IMR-90 (cell line): ENCODE results near the gene FTO. TPM values are rescaled to one million over a fixed set of nuclear protein-coding genes. Genes with fewer than 3 reads are reported as not detected.

Source experiments
- ATAC-seq: fragments of 200-7000 bp; cut with Tn5 transposase; 2 replicates; pipeline ENCODE4 v1.9.1; 2020; ENCODE audit warnings: low read depth, mild to moderate bottlenecking, moderate library complexity
- BruUV-seq: library from RNA; stranded (reverse); fragments of 400-500 nt; replicated peaks from 2 replicates; lab custom pipeline; 2021; lab: Mats Ljungman, UMichigan
- CTCF ChIA-PET: fragments of 300-600 bp; formaldehyde crosslinking; extraction: SDS; loops from one replicate; lab custom pipeline; 2021; ENCODE audit warnings: antibody characterized with exemption; lab: Yijun Ruan, JAX
- POLR2A ChIA-PET: fragments of 300-600 bp; sonication (Branson Sonifier 250); formaldehyde crosslinking; loops from one replicate; lab custom pipeline; 2022; ENCODE audit warnings: antibody characterized with exemption; ENCODE audit not compliant: unreplicated experiment; lab: Charles Lee
- DNase-seq: peaks from one replicate; pipeline ENCODE4 v3.0.0; 2013
- H2AFZ ChIP-seq: replicated peaks from 2 replicates; pipeline ENCODE3; 2013; ENCODE audit warnings: low read length, mild to moderate bottlenecking; ENCODE audit not compliant: poor library complexity
- H2AK5ac ChIP-seq: 2 replicates; pipeline ENCODE4 v1.6.1; 2013; ENCODE audit warnings: low read depth, low read length, inconsistent platforms
- H2AK9ac ChIP-seq: replicated peaks from 2 replicates; pipeline ENCODE3; 2013; ENCODE audit warnings: mild to moderate bottlenecking, low read depth, low read length, moderate library complexity; ENCODE audit not compliant: poor library complexity
- H2BK120ac ChIP-seq: 2 replicates; pipeline ENCODE4 v1.6.1; 2013; ENCODE audit warnings: low read depth, low read length, inconsistent platforms
- H2BK15ac ChIP-seq: 3 replicates; pipeline ENCODE4 v1.6.1; 2013; ENCODE audit warnings: low read depth, low read length, inconsistent platforms
- H2BK20ac ChIP-seq: 2 replicates; pipeline ENCODE4 v1.6.1; 2013; ENCODE audit warnings: low read depth, mild to moderate bottlenecking, inconsistent platforms, low read length, moderate library complexity
- H2BK5ac ChIP-seq: 2 replicates; pipeline ENCODE4 v1.6.1; 2013; ENCODE audit warnings: mild to moderate bottlenecking, low read depth, low read length, inconsistent platforms; ENCODE audit not compliant: poor library complexity, severe bottlenecking
- H3K14ac ChIP-seq: replicated peaks from 2 replicates; pipeline ENCODE4 v1.6.1; 2013; ENCODE audit warnings: low read depth, low read length, inconsistent platforms
- H3K18ac ChIP-seq: 2 replicates; pipeline ENCODE4 v1.6.1; 2013; ENCODE audit warnings: low read depth, low read length, control low read depth
- H3K23ac ChIP-seq: 2 replicates; pipeline ENCODE4 v1.6.1; 2013; ENCODE audit warnings: low read depth, low read length, inconsistent platforms
- H3K27ac ChIP-seq: 2 replicates; pipeline ENCODE4 v1.5.1; 2013; ENCODE audit warnings: mild to moderate bottlenecking, control low read depth, low read length; ENCODE audit not compliant: insufficient read depth
- H3K27me3 ChIP-seq: 2 replicates; pipeline ENCODE4 v1.6.1; 2013; ENCODE audit warnings: low read length; ENCODE audit not compliant: control insufficient read depth, insufficient read depth
- H3K36me3 ChIP-seq: 2 replicates; pipeline ENCODE4 v1.6.1; 2013; ENCODE audit warnings: low read length, mixed read lengths; ENCODE audit not compliant: control insufficient read depth, insufficient read depth
- H3K4ac ChIP-seq: 2 replicates; pipeline ENCODE4 v1.6.1; 2013; ENCODE audit warnings: low read depth, low read length, inconsistent platforms
- H3K4me1 ChIP-seq: 2 replicates; pipeline ENCODE4 v1.6.1; 2013; ENCODE audit warnings: low read length, mixed read lengths; ENCODE audit not compliant: control insufficient read depth, insufficient read depth
- H3K4me2 ChIP-seq: 2 replicates; pipeline ENCODE4 v1.6.1; 2013; ENCODE audit warnings: low read depth, mild to moderate bottlenecking, control low read depth, low read length, moderate library complexity
- H3K4me3 ChIP-seq: 2 replicates; pipeline ENCODE4 v1.5.1; 2013; ENCODE audit warnings: low read depth, mild to moderate bottlenecking, control low read depth, low read length, moderate library complexity; ENCODE audit not compliant: insufficient read depth
- H3K56ac ChIP-seq: 2 replicates; pipeline ENCODE4 v1.6.1; 2013; ENCODE audit warnings: low read length, inconsistent platforms; ENCODE audit not compliant: insufficient read depth; ENCODE audit errors: extremely low read depth
- H3K79me1 ChIP-seq, 2 experiments: 2 replicates each; pipeline ENCODE4 v1.6.1; 2013; ENCODE audit warnings: low read length in 2 of 2, inconsistent platforms in 1 of 2, low read depth in 1 of 2
- H3K9ac ChIP-seq: 2 replicates; pipeline ENCODE4 v1.6.1; 2013; ENCODE audit warnings: low read depth, low read length, control low read depth
- H3K9me1 ChIP-seq: 2 replicates; pipeline ENCODE4 v1.6.1; 2013; ENCODE audit warnings: low read length, inconsistent platforms; ENCODE audit not compliant: insufficient read depth
- H3K9me3 ChIP-seq: 2 replicates; pipeline ENCODE4 v1.6.1; 2013; ENCODE audit warnings: low read length; ENCODE audit not compliant: control insufficient read depth, insufficient read depth
- H4K20me1 ChIP-seq: 2 replicates; pipeline ENCODE4 v1.6.1; 2013; ENCODE audit warnings: low read length, inconsistent platforms; ENCODE audit not compliant: insufficient read depth
- H4K5ac ChIP-seq: 2 replicates; pipeline ENCODE4 v1.6.1; 2013; ENCODE audit warnings: mild to moderate bottlenecking, low read depth, low read length, control low read depth
- H4K8ac ChIP-seq, 2 experiments: 2 replicates each; pipeline ENCODE4 v1.6.1; 2013; ENCODE audit warnings: low read depth in 2 of 2, low read length in 2 of 2, control low read depth in 1 of 2, inconsistent platforms in 1 of 2
- H4K91ac ChIP-seq: 2 replicates; pipeline ENCODE4 v1.6.1; 2013; ENCODE audit warnings: low read depth, low read length, inconsistent platforms; ENCODE audit not compliant: insufficient read depth
- BHLHE40 ChIP-seq: fragments of 150-350 bp; IDR thresholded peaks from 2 replicates; pipeline ENCODE4 v1.6.1; 2016; ENCODE audit warnings: mild to moderate bottlenecking, low read depth, low read length
- CEBPB ChIP-seq: IDR thresholded peaks from 2 replicates; pipeline ENCODE4 v1.6.1; 2012; ENCODE audit warnings: low read depth, low read length, improper control_type of control experiment
- CHD1 ChIP-seq: IDR thresholded peaks from 2 replicates; pipeline ENCODE4 v1.6.1; 2012; ENCODE audit warnings: low read depth, low read length, improper control_type of control experiment
- FOS ChIP-seq: fragments of 150-350 bp; IDR thresholded peaks from 2 replicates; pipeline ENCODE4 v1.6.1; 2016; ENCODE audit warnings: low read depth, low read length
- MAFK ChIP-seq: IDR thresholded peaks from 2 replicates; pipeline ENCODE4 v1.6.1; 2012; ENCODE audit warnings: low read depth, low read length, improper control_type of control experiment
- MAZ ChIP-seq: IDR thresholded peaks from 2 replicates; pipeline ENCODE4 v1.6.1; 2012; ENCODE audit warnings: low read depth, mild to moderate bottlenecking, low read length, improper control_type of control experiment, moderate library complexity, borderline replicate concordance
- MXI1 ChIP-seq: IDR thresholded peaks from 2 replicates; pipeline ENCODE4 v1.6.1; 2012; ENCODE audit warnings: low read depth, mild to moderate bottlenecking, low read length, moderate library complexity, borderline replicate concordance
- NFE2L2 ChIP-seq: fragments of 150-350 bp; IDR thresholded peaks from 2 replicates; pipeline ENCODE4 v1.6.1; 2016; ENCODE audit warnings: low read depth, mild to moderate bottlenecking, low read length
- RAD21 ChIP-seq: IDR thresholded peaks from 2 replicates; pipeline ENCODE4 v1.6.1; 2012; ENCODE audit warnings: low read length, improper control_type of control experiment
- RFX5 ChIP-seq: IDR thresholded peaks from 2 replicates; pipeline ENCODE4 v1.8.0; 2012; ENCODE audit warnings: low read depth, mild to moderate bottlenecking, low read length, moderate library complexity
- whole genome bisulfite sequencing, 2 experiments: methylation state at CpG; one replicate each; pipeline versions ENCODE4 v1.1.5 to v1.1.7; 2013; ENCODE audit warnings: missing lambda C conversion rate in 2 of 2; ENCODE audit not compliant: insufficient read length in 1 of 2; ENCODE audit errors: extremely low coverage in 2 of 2; 5-methylcytosine and 5-hydroxymethylcytosine counted together
- dilution Hi-C: fragments of 300-500 bp; cut with HindIII; formaldehyde crosslinking; loops from one replicate; pipeline ENCODE4 v1.14.3; 2018; ENCODE audit warnings: low sequenced_read_pairs; ENCODE audit not compliant: unreplicated experiment
- in situ Hi-C: fragments of 300-500 bp; cut with MboI; formaldehyde crosslinking; loops from 3 replicates; pipeline ENCODE4 v1.14.3; 2019; ENCODE audit warnings: low sequenced_read_pairs, inconsistent platforms, mixed read lengths
- intact Hi-C: fragments of 100-400 bp; cut with micrococcal nuclease; formaldehyde crosslinking; loops from 2 replicates; pipeline ENCODE4 v1.10.0; 2022
- polyA plus RNA-seq, 3 experiments: library from polyadenylated mRNA; depleted of rRNA; stranded (reverse); fragments of >200 nt; gene quantifications; 2 replicates each; pipeline ENCODE4 v1.2.3, GENCODE V29; 2012; ENCODE audit warnings: low replicate concordance in 1 of 3
- total RNA-seq: library from RNA; depleted of rRNA; stranded (reverse); fragments of >200 nt; gene quantifications from 2 replicates; pipeline ENCODE4 v1.2.3, GENCODE V29; 2012
- TF ChIP-seq, protein P1 (sequence below): fragments of 150-350 bp; IDR thresholded peaks from 2 replicates; pipeline ENCODE4 v1.6.1; 2016; ENCODE audit warnings: low read depth, mild to moderate bottlenecking, low read length, moderate library complexity, borderline replicate concordance

The FTO gene
- total and polyA plus RNA-seq, 2 of the 4 experiments (the other 2 are of a cell fraction) = 70.3 to 132 TPM

DNA sequence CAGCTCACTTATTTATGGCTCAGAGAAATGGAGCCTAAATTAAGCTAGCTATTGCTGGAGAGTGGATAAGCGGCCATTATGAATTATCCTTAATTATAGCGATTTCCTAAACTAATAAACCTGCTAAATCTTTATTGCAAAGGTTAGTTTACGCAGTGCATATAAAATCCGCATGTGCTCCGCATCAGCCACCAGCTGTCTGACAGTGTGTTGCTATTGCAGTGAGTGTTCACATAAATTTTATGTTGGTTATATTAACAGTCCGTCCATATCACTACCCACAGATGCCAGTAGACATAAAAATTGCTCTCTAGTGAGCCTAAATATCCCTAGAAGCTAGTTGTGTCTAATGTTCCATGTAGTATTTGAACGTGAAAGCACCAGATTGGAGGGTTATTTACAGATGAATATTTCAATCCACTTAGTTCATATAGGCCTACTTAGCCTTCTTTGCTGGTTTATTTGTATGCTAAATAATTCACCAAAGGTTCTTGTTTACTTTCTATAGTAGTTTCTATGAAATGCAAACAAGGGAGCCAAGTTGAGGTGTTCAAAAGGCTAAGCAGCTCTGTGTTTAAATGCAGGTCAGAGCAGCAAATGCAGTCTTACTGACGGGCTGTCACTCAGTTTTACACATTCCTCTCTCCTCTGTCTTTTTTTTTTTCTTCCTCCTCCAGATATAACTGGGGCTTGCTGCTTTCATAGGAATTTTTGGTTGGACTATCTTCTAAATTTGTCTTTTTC lies 363.5 kb downstream of the FTO start:
- no peak overlapping the region for H2BK5ac ChIP-seq
- DNase-seq (no peak), ATAC-seq (no peak)
- H4K20me1 ChIP-seq = no peaks in the 10 kb centered on the region; the same call in 1 of the 2 replicates
- no TSS peak for BruUV-seq
- H2BK120ac ChIP-seq = no peak overlapping the region
- H2BK20ac ChIP-seq = no peak overlapping the region
- no peak overlapping the region for H3K14ac ChIP-seq
- dilution Hi-C loops (no loop called here), in situ Hi-C loops (no loop called here), intact Hi-C loops (no loop called here)
- no peak overlapping the region for H3K27ac ChIP-seq
- H3K27me3 ChIP-seq = no peaks in the 10 kb centered on the region
- no peaks in the 10 kb centered on the region for H3K4me1 ChIP-seq
- H3K4ac ChIP-seq = no peak overlapping the region
- POLR2A ChIA-PET = no interaction called here
- no peak overlapping the region for H4K8ac ChIP-seq
- H2AK5ac ChIP-seq = no peak overlapping the region
- H3K36me3 ChIP-seq = no peaks in the 10 kb centered on the region
- H2BK15ac ChIP-seq = no peak overlapping the region
- H3K9ac ChIP-seq = no peak overlapping the region
- no peak overlapping the region for H3K4me2 ChIP-seq
- TF ChIP-seq CEBPB (no peak), NFE2L2 (no peak), MAZ (no peak), CHD1 (no peak), FOS (no peak), BHLHE40 (no peak), MXI1 (no peak), RAD21 (no peak), MAFK (no peak), RFX5 (no peak)
- TF ChIP-seq, protein P1, sequence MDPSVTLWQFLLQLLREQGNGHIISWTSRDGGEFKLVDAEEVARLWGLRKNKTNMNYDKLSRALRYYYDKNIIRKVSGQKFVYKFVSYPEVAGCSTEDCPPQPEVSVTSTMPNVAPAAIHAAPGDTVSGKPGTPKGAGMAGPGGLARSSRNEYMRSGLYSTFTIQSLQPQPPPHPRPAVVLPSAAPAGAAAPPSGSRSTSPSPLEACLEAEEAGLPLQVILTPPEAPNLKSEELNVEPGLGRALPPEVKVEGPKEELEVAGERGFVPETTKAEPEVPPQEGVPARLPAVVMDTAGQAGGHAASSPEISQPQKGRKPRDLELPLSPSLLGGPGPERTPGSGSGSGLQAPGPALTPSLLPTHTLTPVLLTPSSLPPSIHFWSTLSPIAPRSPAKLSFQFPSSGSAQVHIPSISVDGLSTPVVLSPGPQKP = no peak
- no peaks in the 10 kb centered on the region; a peak in 1 of 4 replicates for H3K79me1 ChIP-seq
- no peak overlapping the region for H3K56ac ChIP-seq
- H3K4me3 ChIP-seq = no peak overlapping the region
- H4K5ac ChIP-seq = no peak overlapping the region
- no peak overlapping the region for H4K91ac ChIP-seq
- CTCF ChIA-PET = interaction anchor here (0.5 to 0.6 kb wide), 3 partner anchors 37 to 91 kb away, joined by 3 to 7 read pairs (median 6); no protein-coding TSS in a partner anchor
- H3K23ac ChIP-seq = no peak overlapping the region
- H3K18ac ChIP-seq = no peak overlapping the region
- H3K9me3 ChIP-seq = no peaks in the 10 kb centered on the region
- no CpG with 5 or more reads among the region's 8 CpGs for WGBS, 2 experiments
- no peaks in the 10 kb centered on the region; the same call in 1 of the 2 replicates for H3K9me1 ChIP-seq
- no peak overlapping the region for H2AFZ ChIP-seq
- no peak overlapping the region for H2AK9ac ChIP-seq
